Nephron progenitor cell (in vitro differentiated cells): Measurements from ENCODE around the gene HIVEP3.
A peak's percentile ranks its signal among the peaks of the same experiment; 100 is the strongest.
"Not testable (repeated sequence)": the region's sequence is repeated elsewhere in the genome, so short reads cannot be mapped to it uniquely, and the experiment has no call there.

Experiments
- DNase-seq: peaks from one replicate; pipeline ENCODE4 v3.0.0; 2021
- H3K27ac Mint-ChIP-seq: 2 replicates; pipeline ENCODE4 v1.8.0; 2021; ENCODE audit warnings: mild to moderate bottlenecking, moderate library complexity, mixed read lengths
- H3K27me3 Mint-ChIP-seq: 2 replicates; pipeline ENCODE4 v1.8.0; 2021; ENCODE audit warnings: mild to moderate bottlenecking, low read depth, mixed read lengths; ENCODE audit not compliant: poor library complexity
- H3K36me3 Mint-ChIP-seq: 2 replicates; pipeline ENCODE4 v1.8.0; 2021; ENCODE audit warnings: low read depth, mixed read lengths
- H3K4me1 Mint-ChIP-seq: 2 replicates; pipeline ENCODE4 v1.8.0; 2021; ENCODE audit warnings: mixed read lengths
- H3K4me3 Mint-ChIP-seq: 2 replicates; pipeline ENCODE4 v1.8.0; 2021; ENCODE audit warnings: mild to moderate bottlenecking, moderate library complexity, mixed read lengths
- H3K9me3 Mint-ChIP-seq: 2 replicates; pipeline ENCODE4 v1.8.0; 2021; ENCODE audit warnings: mild to moderate bottlenecking, moderate library complexity, mixed read lengths
- CTCF ChIP-seq: fragments of 200-600 bp; sonication (generic); IDR thresholded peaks from 2 replicates; pipeline ENCODE4 v1.5.0; 2021; ENCODE audit warnings: antibody characterized with exemption

Gene HIVEP3

GRCh38 chr1:41955461-41956159 is 36.9 kb upstream of the HIVEP3 start:
- peaks cover 9% of the 10 kb centered on the region for H3K27me3 Mint-ChIP-seq
- no peak for DNase-seq
- H3K4me3 Mint-ChIP-seq, result no peak overlapping the region
- no peaks in the 10 kb centered on the region for H3K9me3 Mint-ChIP-seq
- peak overlapping the region; percentile 41 for H3K27ac Mint-ChIP-seq
- no peaks in the 10 kb centered on the region for H3K36me3 Mint-ChIP-seq
- TF ChIP-seq CTCF, result no peak
- H3K4me1 Mint-ChIP-seq, result peaks cover 14% of the 10 kb centered on the region

GRCh38 chr1:41954533-41954944 is 35.8 kb upstream of the HIVEP3 start:
- H3K36me3 Mint-ChIP-seq, result no peaks in the 10 kb centered on the region
- H3K9me3 Mint-ChIP-seq, result peaks cover 8% of the 10 kb centered on the region
- no peak overlapping the region for H3K27ac Mint-ChIP-seq
- DNase-seq, result no peak
- peaks cover 7% of the 10 kb centered on the region for H3K27me3 Mint-ChIP-seq
- H3K4me1 Mint-ChIP-seq, result peaks cover 14% of the 10 kb centered on the region
- no peak overlapping the region for H3K4me3 Mint-ChIP-seq
- TF ChIP-seq CTCF, result no peak

GRCh38 chr1:41953291-41953690 is 34.6 kb upstream of the HIVEP3 start:
- no peak overlapping the region for H3K4me3 Mint-ChIP-seq
- TF ChIP-seq CTCF, result no peak
- H3K4me1 Mint-ChIP-seq, result peaks cover 14% of the 10 kb centered on the region
- H3K36me3 Mint-ChIP-seq, result no peaks in the 10 kb centered on the region
- no peak for DNase-seq
- H3K27ac Mint-ChIP-seq, result no peak overlapping the region
- H3K9me3 Mint-ChIP-seq, result peaks cover 14% of the 10 kb centered on the region
- peaks cover 10% of the 10 kb centered on the region for H3K27me3 Mint-ChIP-seq

GRCh38 chr1:41952208-41952607 is 33.5 kb upstream of the HIVEP3 start:
- H3K27me3 Mint-ChIP-seq, result peaks cover 12% of the 10 kb centered on the region
- no peaks in the 10 kb centered on the region for H3K36me3 Mint-ChIP-seq
- peaks cover 17% of the 10 kb centered on the region for H3K9me3 Mint-ChIP-seq
- no peak for TF ChIP-seq CTCF
- no peak for DNase-seq
- H3K27ac Mint-ChIP-seq, result no peak overlapping the region
- no peak overlapping the region for H3K4me3 Mint-ChIP-seq
- H3K4me1 Mint-ChIP-seq, result peaks cover 14% of the 10 kb centered on the region

GRCh38 chr1:41951492-41951891 is 32.8 kb upstream of the HIVEP3 start:
- H3K36me3 Mint-ChIP-seq, result not testable (repeated sequence)

GRCh38 chr1:41950820-41951219 is 32.1 kb upstream of the HIVEP3 start:
- Mint-ChIP-seq H3K27ac (no peak overlapping the region), H3K4me3 (no peak overlapping the region), H3K9me3 (peaks cover 17% of the 10 kb centered on the region), H3K27me3 (peaks cover 12% of the 10 kb centered on the region), H3K4me1 (peaks cover 12% of the 10 kb centered on the region), H3K36me3 (no peaks in the 10 kb centered on the region)
- DNase-seq, result no peak
- no peak for TF ChIP-seq CTCF

More at GRCh38 chr1:41951492-41951891, 32.8 kb upstream of the HIVEP3 start:
- DNase-seq, H3K27ac Mint-ChIP-seq, H3K4me3 Mint-ChIP-seq: not testable (repeated sequence)
- H3K4me1 Mint-ChIP-seq, result peaks cover 14% of the 10 kb centered on the region
- peaks cover 17% of the 10 kb centered on the region for H3K9me3 Mint-ChIP-seq
- peaks cover 12% of the 10 kb centered on the region for H3K27me3 Mint-ChIP-seq

- not testable (repeated sequence) for H3K27ac Mint-ChIP-seq, H3K36me3 Mint-ChIP-seq, H3K4me1 Mint-ChIP-seq, DNase-seq, H3K4me3 Mint-ChIP-seq
- H3K27me3 Mint-ChIP-seq, result peaks cover 20% of the 10 kb centered on the region
- H3K9me3 Mint-ChIP-seq, result peaks cover 28% of the 10 kb centered on the region
Observed at GRCh38 chr1:41945946-41946345, 27.2 kb upstream of the HIVEP3 start.
